ENCODE results near the gene STRN3.
"Not testable (repeated sequence)": the region's sequence is repeated elsewhere in the genome, so short reads cannot be mapped to it uniquely, and the experiment has no call there.

Gene STRN3

GRCh38 chr14:31026077-31026449 lies at the start of gene STRN3:
STRN3 (minus strand) TSS chr14:31026379; CDS start chr14:31026185, 194 bp downstream.
- no peak for DNase-seq

GRCh38 chr14:31075144-31075543 lies 49.0 kb upstream of the STRN3 start:
- no peak for DNase-seq

DNA sequence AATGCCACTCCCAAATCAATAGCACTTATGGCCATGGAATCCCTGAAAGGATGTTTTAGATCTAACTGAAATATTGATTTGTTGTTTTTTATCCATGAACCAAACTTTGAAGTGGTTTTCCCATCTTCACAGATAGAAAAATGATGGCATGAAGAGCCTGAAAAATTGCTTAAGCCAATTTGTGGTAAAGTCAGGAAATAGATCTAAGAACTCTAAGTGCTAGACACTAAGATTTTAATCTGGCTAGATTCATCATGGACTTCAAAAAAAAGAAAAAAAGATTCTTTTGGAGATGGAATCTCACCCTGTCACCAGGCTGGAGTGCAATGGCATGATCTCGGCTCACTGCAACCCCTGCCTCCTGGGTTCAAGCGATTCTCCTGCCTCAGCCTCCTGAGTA lies 45.0 kb upstream of the STRN3 start:
- no peak for DNase-seq

GRCh38 chr14:31070431-31070830 lies 44.3 kb upstream of the STRN3 start:
- no peak for DNase-seq

GRCh38 chr14:31069343-31069742 lies 43.2 kb upstream of the STRN3 start:
- DNase-seq: no peak

- DNase-seq: no peak
Observed at GRCh38 chr14:31068235-31068634, 42.1 kb upstream of the STRN3 start.

DNA sequence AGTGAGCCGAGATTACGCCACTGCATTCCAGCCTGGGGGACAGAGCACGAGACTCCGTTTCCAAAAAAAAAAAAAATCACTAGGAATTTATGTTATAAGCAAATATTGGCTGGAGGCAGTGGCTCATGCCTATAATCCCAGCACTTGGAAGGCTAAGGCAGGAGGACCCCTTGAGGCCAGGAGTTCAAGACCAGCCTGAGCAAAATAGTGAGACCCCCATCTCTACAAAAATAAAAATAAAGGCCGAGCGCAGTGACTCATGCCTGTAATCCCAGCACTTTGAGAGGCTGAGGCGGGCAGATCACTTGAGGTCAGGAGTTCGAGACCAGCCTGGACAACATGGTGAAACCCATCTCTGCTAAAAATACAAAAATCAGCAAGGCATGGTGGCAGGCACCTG lies 36.7 kb upstream of the STRN3 start:
- DNase-seq: not testable (repeated sequence)

GRCh38 chr14:31060253-31060875 lies 34.2 kb upstream of the STRN3 start:
- DNase-seq: no peak

GRCh38 chr14:31059152-31059924 lies 33.2 kb upstream of the STRN3 start:
- no peak for DNase-seq

GRCh38 chr14:31057701-31058364 lies 31.7 kb upstream of the STRN3 start:
- no peak for DNase-seq

- no peak for DNase-seq
Observed at GRCh38 chr14:31057035-31057434, 30.9 kb upstream of the STRN3 start.

DNA sequence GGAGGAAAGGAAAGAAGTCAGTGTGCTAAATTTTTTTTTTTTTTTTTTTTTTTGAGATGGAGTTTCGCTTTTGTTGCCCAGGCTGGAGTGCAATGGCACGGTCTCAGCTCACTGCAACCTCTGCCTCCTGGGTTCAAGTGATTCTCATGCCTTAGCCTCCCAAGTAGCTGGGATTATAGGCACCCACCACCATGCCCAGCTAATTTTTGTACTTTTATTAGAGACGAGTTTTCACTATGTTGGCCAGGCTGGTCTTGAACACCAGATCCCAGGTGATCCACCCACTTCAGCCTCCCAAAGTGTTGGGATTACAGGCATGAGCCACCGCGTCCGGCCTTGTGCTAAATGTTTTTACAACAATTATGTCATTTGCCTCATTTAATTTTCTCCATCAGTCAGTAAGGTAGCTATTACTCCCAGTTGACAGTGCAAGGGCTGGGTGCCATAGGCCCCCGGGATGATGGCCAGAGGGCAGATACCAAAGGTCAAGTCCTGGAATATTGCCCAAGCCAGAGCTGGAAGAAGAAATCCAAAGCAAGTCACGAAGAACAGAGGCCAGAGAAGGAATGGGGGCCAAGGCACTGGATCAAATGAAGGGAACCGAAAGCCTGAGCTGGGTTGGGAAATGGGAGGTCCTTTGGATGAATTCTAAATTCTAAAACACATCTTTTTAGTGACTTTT lies 26.9 kb upstream of the STRN3 start:
- DNase-seq: not testable (repeated sequence)

DNA sequence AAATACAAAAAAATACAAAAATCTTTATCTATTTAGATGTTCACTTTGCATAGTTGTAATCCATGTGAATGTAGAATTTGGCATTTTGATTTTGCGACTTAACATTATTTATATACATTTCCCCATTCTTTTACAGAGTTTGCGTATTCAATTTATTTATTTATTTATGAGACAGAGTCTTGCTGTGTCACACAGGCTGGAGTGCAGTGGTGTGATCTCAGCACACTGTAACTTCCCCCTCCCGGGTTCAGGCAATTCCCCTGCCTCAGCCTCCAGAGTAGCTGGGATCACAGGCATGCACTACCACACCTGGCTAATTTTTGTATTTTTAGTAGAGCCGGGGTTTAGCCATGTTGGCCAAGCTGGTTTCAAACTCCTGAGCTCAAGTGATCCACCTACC lies 25.3 kb upstream of the STRN3 start:
- no peak for DNase-seq

DNA sequence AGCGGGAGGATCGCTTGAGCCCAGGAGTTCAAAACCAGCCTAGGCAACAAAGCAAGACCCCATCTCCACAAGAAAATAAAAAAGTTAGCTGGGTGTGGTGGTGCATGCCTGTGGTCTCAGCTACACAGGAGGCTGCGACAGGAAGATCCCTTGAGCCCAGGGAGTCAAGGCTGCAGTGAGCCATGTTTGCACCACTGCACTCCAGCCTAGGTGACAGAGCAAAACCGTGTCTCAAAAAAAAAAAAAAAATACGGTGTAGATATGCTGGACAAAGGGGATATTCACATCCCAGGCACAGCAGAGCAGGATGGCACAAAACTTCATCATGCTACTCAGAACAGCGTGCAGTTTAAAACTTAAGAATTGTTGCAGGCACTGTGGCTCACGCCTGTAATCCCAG lies 24.8 kb upstream of the STRN3 start:
- no peak for DNase-seq

- no peak for DNase-seq
Observed at GRCh38 chr14:31047503-31047902, 21.3 kb upstream of the STRN3 start.

DNA sequence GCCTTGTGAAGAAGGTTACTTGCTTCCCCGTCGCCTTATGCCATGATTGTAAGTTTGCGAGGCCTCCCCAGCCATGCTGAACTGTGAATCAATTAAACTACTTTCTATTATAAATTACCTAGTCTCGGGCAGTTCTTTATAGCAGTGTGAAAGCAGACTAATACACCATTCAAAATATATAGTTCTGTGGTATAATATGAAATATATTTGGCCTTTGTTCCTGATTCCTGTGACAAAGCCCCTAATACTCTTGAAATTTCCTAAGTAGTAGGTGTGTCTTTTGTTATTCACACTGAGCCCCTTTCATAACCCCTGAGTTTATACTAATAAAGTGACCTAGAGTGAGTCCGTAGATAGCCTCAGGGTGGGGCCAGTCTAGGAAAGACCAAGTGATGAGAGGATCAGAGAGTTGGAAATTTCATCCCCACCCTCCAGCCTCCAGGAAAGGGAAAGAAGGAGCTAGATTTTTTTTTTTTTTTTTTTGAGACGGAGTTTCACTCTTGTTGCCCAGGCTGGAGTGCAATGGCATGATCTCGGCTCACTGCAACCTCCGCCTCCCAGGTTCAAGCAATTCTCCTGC lies 19.4 kb upstream of the STRN3 start:
- no peak for DNase-seq

DNA sequence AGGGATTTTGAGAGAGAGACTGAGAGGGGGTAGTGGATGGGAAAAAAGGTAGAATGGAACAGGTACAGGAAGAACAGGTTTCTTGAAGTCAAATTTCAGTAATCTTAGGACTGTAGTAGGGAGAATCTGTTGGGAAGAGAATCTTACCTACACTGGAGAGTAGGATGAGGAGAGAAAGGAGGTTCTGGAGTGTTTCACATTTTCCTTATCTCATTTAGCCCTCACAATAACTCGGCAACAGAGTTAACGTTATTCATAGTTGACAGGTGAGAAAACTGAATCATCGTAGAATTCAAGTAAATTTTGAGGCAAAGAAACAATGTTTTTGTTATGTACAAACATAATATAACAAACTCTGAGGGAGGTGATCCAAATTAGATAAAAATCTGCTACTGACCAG lies 17.2 kb upstream of the STRN3 start:
- no peak for DNase-seq

GRCh38 chr14:31042893-31043292 lies 16.7 kb upstream of the STRN3 start:
- not testable (repeated sequence) for DNase-seq

GRCh38 chr14:31042300-31042699 lies 16.1 kb upstream of the STRN3 start:
- no peak for DNase-seq

GRCh38 chr14:31038521-31039166 lies 12.5 kb upstream of the STRN3 start:
- no peak for DNase-seq

GRCh38 chr14:31037709-31038221 lies 11.6 kb upstream of the STRN3 start:
- DNase-seq: no peak

DNA sequence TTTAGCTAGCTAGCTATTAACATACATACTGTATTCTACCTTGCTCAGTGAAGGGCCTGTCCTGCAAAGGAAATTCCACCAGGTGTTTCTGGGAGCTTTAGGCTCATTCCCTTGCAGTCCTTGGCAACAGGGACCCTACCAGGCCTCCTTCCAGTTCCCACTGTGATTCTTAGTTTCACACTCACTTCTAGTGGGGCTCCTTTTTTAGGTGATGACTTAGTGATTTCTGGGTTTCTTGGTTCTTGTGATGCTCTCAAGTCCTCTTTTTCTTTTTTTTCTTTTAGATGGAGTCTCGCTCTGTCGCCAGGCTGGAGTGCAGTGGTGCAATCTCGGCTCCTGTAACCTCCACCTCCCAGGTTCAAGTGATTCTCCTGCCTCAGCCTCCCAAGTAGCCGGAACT lies 10.4 kb upstream of the STRN3 start:
- no peak for DNase-seq
